ENCODE measurements around the gene MRPL52. TPM values are rescaled to one million over a fixed set of nuclear protein-coding genes. Genes with fewer than 3 reads are reported as not detected.

The MRPL52 gene
- total and polyA plus RNA-seq, 10 of the 15 experiments (the other 5 are each of a cell fraction or from before 2014, with no cell fraction given), result 51.7 to 541 (median 142) TPM

DNA sequence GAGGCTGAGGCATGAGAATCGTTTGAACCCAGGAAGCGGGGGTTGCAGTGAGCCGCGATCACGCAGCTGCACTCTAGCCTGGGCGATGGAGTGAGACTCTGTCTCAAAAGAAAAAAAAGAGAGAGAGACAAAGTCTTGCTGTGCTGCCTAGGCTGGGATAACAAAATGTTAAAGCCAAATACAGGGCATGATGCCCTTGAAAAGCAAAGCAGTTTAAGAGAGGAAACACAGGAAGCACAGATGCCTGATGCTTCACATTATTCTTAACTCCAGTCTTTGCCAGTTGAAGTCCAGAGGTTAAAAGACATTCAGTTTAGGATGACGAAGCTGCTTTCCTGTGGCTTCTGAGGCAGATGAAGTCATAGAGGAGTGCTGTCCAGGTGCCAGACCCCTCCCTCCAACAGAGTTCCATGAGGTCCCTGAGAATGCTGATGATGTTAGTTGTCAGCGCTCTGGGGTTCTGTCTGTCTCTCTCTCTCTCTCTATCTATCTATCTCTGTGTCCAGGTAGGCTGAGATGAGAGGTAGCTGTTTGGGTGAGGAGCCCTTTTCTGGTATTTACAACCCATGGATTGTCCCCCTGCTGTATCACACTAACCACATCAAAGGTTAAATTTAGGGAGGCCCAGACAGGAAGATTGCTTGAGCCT is 4.9 kb upstream of the MRPL52 start:
- DNase-seq (ENCODE audit: low read depth, low spot score), result no peak
- no TSS peak for BruUV-seq (replicated peaks)

More for the DNA sequence above, 4.9 kb upstream of the MRPL52 start:
- Histone ChIP-seq H3K79me2 (ENCODE audit: control insufficient read depth, insufficient read depth, low read length) (peaks cover 2% of the 10 kb centered on the region), H3K4me2 (ENCODE audit: control insufficient read depth, insufficient read depth) (peak overlapping the region; percentile 82), H3K36me3 (ENCODE audit: control insufficient read depth in 2 of 2, insufficient read depth in 2 of 2, low read length in 1 of 2) (no peaks in the 10 kb centered on the region), H3K27me3 (replicated peaks in 1 of 2; ENCODE audit: control insufficient read depth in 2 of 2, insufficient read depth in 2 of 2, low read length in 1 of 2) (no peaks in the 10 kb centered on the region), H3K4me1 (ENCODE audit: control insufficient read depth, insufficient read depth, low read length) (peaks cover 27% of the 10 kb centered on the region), H3K9me3 (replicated peaks; ENCODE audit: control insufficient read depth, insufficient read depth, low read length) (no peaks in the 10 kb centered on the region), H3K27ac (ENCODE audit: control insufficient read depth, insufficient read depth) (peak overlapping the region; percentile 69), H3K4me3 (no peak overlapping the region; the same call in 1 of the 2 replicates), H3K9ac (ENCODE audit: control insufficient read depth, insufficient read depth, low read length) (peak overlapping the region; percentile 46; the same call in 1 of the 2 replicates), H4K20me1 (ENCODE audit: control insufficient read depth, insufficient read depth) (no peaks in the 10 kb centered on the region), H2AFZ (ENCODE audit: control insufficient read depth, low read depth, low read length) (peak overlapping the region; percentile 98)
- in situ Hi-C loops (cut with MboI), result no loop called here
- FAIRE-seq (peak; percentile 23), ATAC-seq (no peak)
- TF ChIP-seq KAT2A (conservative IDR thresholded peaks at IDR 0.05; ENCODE audit: control insufficient read depth, low read depth, low read length) (no peak), ATF7 (IDR thresholded peaks at IDR 0.05; ENCODE audit: low read depth) (peak; percentile 48), MLLT1 (IDR thresholded peaks at IDR 0.05) (0 out of 2 replicates have a peak, but pooled peaks have one; percentile 44), RCOR1 (conservative IDR thresholded peaks at IDR 0.05; ENCODE audit: low read depth, low read length) (no peak), RUNX3 (IDR thresholded peaks at IDR 0.05; ENCODE audit: low read length) (peak; percentile 75), CREB1 (IDR thresholded peaks at IDR 0.05; ENCODE audit: low read depth) (peak; percentile 69), IKZF1 (conservative IDR thresholded peaks at IDR 0.05) (peak; percentile 23), EED (IDR thresholded peaks at IDR 0.05; ENCODE audit: low read depth) (peak; percentile 86), TCF7 (IDR thresholded peaks at IDR 0.05; ENCODE audit: borderline replicate concordance) (peak; percentile 88; the same call in 1 of the 2 replicates), IKZF2 (IDR thresholded peaks at IDR 0.05) (0 out of 4 replicates have a peak, but pooled peaks of 1 of the 2 experiments have one; percentile 36), CBFB (IDR thresholded peaks at IDR 0.05; ENCODE audit: low read depth) (peak; percentile 59; the same call in 1 of the 2 replicates), CREM (IDR thresholded peaks at IDR 0.05; ENCODE audit: low read depth) (peak; percentile 56; the same call in 1 of the 2 replicates), ZNF687 (IDR thresholded peaks at IDR 0.05) (no peak)
- WGBS (ENCODE audit: insufficient coverage, insufficient replicate concordance, low lambda C conversion rate, missing lambda C conversion rate), result 12% methylated on average over 8 of the region's 8 CpGs
- ChIA-PET RAD21 (ENCODE audit: unreplicated experiment) (interaction anchor here (0.7 to 4.7 kb wide), 11 partner anchors 9 to 440 kb away, joined by 3 to 130 read pairs (median 5); partner anchors contain the start of gene OXA1L), SMC1A (ENCODE audit: uncharacterized antibody, unreplicated experiment) (interaction anchor here (0.8 to 7.6 kb wide), 8 partner anchors 9 to 255 kb away, joined by 3 to 104 read pairs (median 12); no protein-coding TSS in a partner anchor), POLR2A (interaction anchor here (0.7 to 1.9 kb wide), 5 partner anchors 19 to 420 kb away, joined by 3 to 11 read pairs (median 4); partner anchors contain the start of gene LRP10), CTCF (interaction anchor here (0.6 to 15.1 kb wide), 9 partner anchors 11 to 268 kb away, joined by 3 to 324 read pairs (median 13); partner anchors contain the start of gene SLC7A7)
- intact Hi-C loops (cut with micrococcal nuclease; ENCODE audit: unreplicated experiment), result no loop called here
